Stimulated activated CD4-positive, alpha-beta T cell treated with anti-CD3 and anti-CD28 coated beads, Interleukin-15, amount 100 ng/mL, for 48 hours (primary cell): Measurements from ENCODE around the gene SIGLEC6.

Experiments used
- DNase-seq, 2 donors: peaks; one replicate each; pipeline ENCODE4 v3.0.0-alpha.2; 2020; ENCODE audit warnings: low read depth in 2 of 2

SIGLEC6 gene

GRCh38 chr19:51531349-51532315 lies at the start of gene SIGLEC6:
TSS of gene SIGLEC6 (minus strand) at chr19:51531670. CDS start at chr19:51531648, 22 bp downstream.
- DNase-seq, result peak in 1 of 2 donors; percentile 14

- DNase-seq, result no peak
Measured at GRCh38 chr19:51576850-51577249, 45.4 kb upstream of the SIGLEC6 start.

GRCh38 chr19:51573331-51573730 lies 41.9 kb upstream of the SIGLEC6 start:
- DNase-seq, result no peak

- no peak for DNase-seq
Measured at GRCh38 chr19:51572908-51573307, 41.4 kb upstream of the SIGLEC6 start.

- DNase-seq, result no peak
Measured at GRCh38 chr19:51572410-51572809, 40.9 kb upstream of the SIGLEC6 start.

GRCh38 chr19:51571599-51571998 lies 40.1 kb upstream of the SIGLEC6 start:
- DNase-seq, result no peak

- DNase-seq, result peak; percentile 80 to 81
Measured at GRCh38 chr19:51570962-51571575, 39.6 kb upstream of the SIGLEC6 start, which contains the start of gene ZNF175. TSS of gene ZNF175 (plus strand) at chr19:51571283. CDS start at chr19:51573330, 2,047 bp downstream.

GRCh38 chr19:51568456-51568855 lies 37.0 kb upstream of the SIGLEC6 start:
- no peak for DNase-seq

GRCh38 chr19:51567583-51567982 lies 36.1 kb upstream of the SIGLEC6 start:
- DNase-seq, result no peak

GRCh38 chr19:51566489-51567100 lies 35.1 kb upstream of the SIGLEC6 start:
- no peak for DNase-seq

GRCh38 chr19:51565583-51565982 lies 34.1 kb upstream of the SIGLEC6 start:
- DNase-seq, result no peak

GRCh38 chr19:51564791-51565190 lies 33.3 kb upstream of the SIGLEC6 start:
- no peak for DNase-seq

GRCh38 chr19:51560339-51560738 lies 28.9 kb upstream of the SIGLEC6 start:
- DNase-seq, result no peak

GRCh38 chr19:51559240-51559639 lies 27.8 kb upstream of the SIGLEC6 start:
- no peak for DNase-seq

- DNase-seq, result peak in 1 of 2 donors; percentile 35
Measured at GRCh38 chr19:51552996-51553725, 21.7 kb upstream of the SIGLEC6 start.

GRCh38 chr19:51552608-51552995 lies 21.1 kb upstream of the SIGLEC6 start:
- no peak for DNase-seq

- DNase-seq, result no peak
Measured at GRCh38 chr19:51551673-51552432, 20.4 kb upstream of the SIGLEC6 start.

- DNase-seq, result no peak
Measured at GRCh38 chr19:51550848-51551672, 19.6 kb upstream of the SIGLEC6 start.

- DNase-seq, result no peak
Measured at GRCh38 chr19:51549533-51550324, 18.3 kb upstream of the SIGLEC6 start.
